Spleen (tissue), 11 donors: ENCODE results near the gene STX18. TPM values are rescaled to one million over a fixed set of nuclear protein-coding genes. Genes with fewer than 3 reads are reported as not detected.

ENCODE experiments used
- DNase-seq: peaks from one replicate; pipeline ENCODE4 v3.0.0-alpha.2; 2020
- H3K27ac ChIP-seq, 8 donors: fragments of 200-600 bp; sonication (generic) in 7 of 8; 1 replicate in 4 of 8; 2 replicates in 4 of 8; pipeline versions ENCODE4 v1.5.0 to v1.8.0; 2016 to 2021; ENCODE audit warnings: inconsistent platforms in 4 of 8, mild to moderate bottlenecking in 4 of 8, moderate library complexity in 1 of 8
- H3K27me3 ChIP-seq, 7 donors: fragments of 200-600 bp; sonication (generic) in 6 of 7; replicated peaks in 1 of 7; 1 replicate in 4 of 7; 2 replicates in 3 of 7; pipeline versions ENCODE4 v1.5.0 to v1.8.0; 2016 to 2021; ENCODE audit warnings: inconsistent platforms in 3 of 7, mild to moderate bottlenecking in 1 of 7
- H3K36me3 ChIP-seq, 6 donors: fragments of 200-600 bp; sonication (generic) in 5 of 6; 1 replicate in 4 of 6; 2 replicates in 2 of 6; pipeline versions ENCODE4 v1.5.0 to v1.8.0; 2016 to 2021; ENCODE audit warnings: inconsistent platforms in 2 of 6
- H3K4me1 ChIP-seq, 6 donors: fragments of 200-600 bp; sonication (generic) in 5 of 6; 1 replicate in 3 of 6; 2 replicates in 3 of 6; pipeline versions ENCODE4 v1.5.0 to v1.8.0; 2016 to 2021; ENCODE audit warnings: inconsistent platforms in 3 of 6
- H3K4me3 ChIP-seq, 8 donors: fragments of 200-600 bp; sonication (generic) in 7 of 8; 1 replicate in 4 of 8; 2 replicates in 4 of 8; pipeline versions ENCODE4 v1.5.0 to v1.8.0; 2016 to 2021; ENCODE audit warnings: inconsistent platforms in 4 of 8, mild to moderate bottlenecking in 4 of 8, moderate library complexity in 2 of 8
- H3K9me3 ChIP-seq, 8 donors: fragments of 200-600 bp; sonication (generic) in 7 of 8; 1 replicate in 4 of 8; 2 replicates in 4 of 8; pipeline versions ENCODE4 v1.5.0 to v1.8.0; 2016 to 2021; ENCODE audit warnings: inconsistent platforms in 4 of 8
- POLR2A ChIP-seq, 3 donors: fragments of 450-650 bp; IDR thresholded peaks; one replicate each; pipeline ENCODE4 v1.5.1; 2017; ENCODE audit warnings: antibody characterized with exemption in 3 of 3, mild to moderate bottlenecking in 1 of 3
- POLR2AphosphoS5 ChIP-seq, 3 donors: sonication (generic); formaldehyde crosslinking; IDR thresholded peaks; one replicate each; pipeline ENCODE4 v1.5.1; 2017; ENCODE audit warnings: antibody characterized with exemption in 3 of 3
- WGBS, 5 donors: extraction: QIAGEN DNeasy Blood & Tissue Kit in 3 of 5; methylation state at CpG; one replicate each; pipeline versions ENCODE4 v1.1.5 to v1.1.7; 2013 to 2018; 5-methylcytosine and 5-hydroxymethylcytosine counted together
- intact Hi-C: fragments of 100-400 bp; cut with DNase I; formaldehyde crosslinking; loops from one replicate; pipeline ENCODE4 v1.15.0; 2023; ENCODE audit warnings: low total_unique reads
- polyA plus RNA-seq, 3 donors: library from polyadenylated mRNA; stranded (reverse); fragments of 200-250 nt; gene quantifications; one replicate each; pipeline ENCODE4 v1.2.1, GENCODE V29; 2013
- total RNA-seq, 7 donors: library from RNA; depleted of rRNA in 3 of 7; stranded (reverse); fragments of >200 nt in 3 of 7; fragmentation: NEBNext Ultra II Directional in 4 of 7; extraction: Animal tissue kit (Norgen Biotek cat#: 25700) in 4 of 7; gene quantifications; one replicate each; pipeline versions ENCODE4 v1.1.0 to v1.2.1, GENCODE V29; 2016 to 2021
- TF ChIP-seq, protein P1 (sequence below), 11 experiments: fragments of 200-600 bp in 7 of 11; fragments of 450-650 bp in 4 of 11; sonication (generic) in 4 of 11; IDR thresholded peaks in 8 of 11; conservative IDR thresholded peaks in 3 of 11; 1 replicate in 7 of 11; 2 replicates in 4 of 11; pipeline versions ENCODE4 v1.4.0 to v1.8.0; 2016 to 2021; ENCODE audit warnings: antibody characterized with exemption in 11 of 11, inconsistent platforms in 4 of 11, mild to moderate bottlenecking in 1 of 11
- donor health status: healthy with polysubstance abuse.
- donor health status: DM: no; HTN: no; CAD: no; lungs with moderate emphysema.
- donor health status: DM: no; HTN: no; CAD: no.
- donor health status: Bipolar disorder and iron deficiency.
- donor health status: healthy.
- donor health status: DM: no; HTN: no; CAD: no.
- donor health status: DM: yes; HTN: yes; CAD: no.

The STX18 gene
- total and polyA plus RNA-seq, 10 donors, result 19.0 to 45.8 (median 29.8) TPM

DNA sequence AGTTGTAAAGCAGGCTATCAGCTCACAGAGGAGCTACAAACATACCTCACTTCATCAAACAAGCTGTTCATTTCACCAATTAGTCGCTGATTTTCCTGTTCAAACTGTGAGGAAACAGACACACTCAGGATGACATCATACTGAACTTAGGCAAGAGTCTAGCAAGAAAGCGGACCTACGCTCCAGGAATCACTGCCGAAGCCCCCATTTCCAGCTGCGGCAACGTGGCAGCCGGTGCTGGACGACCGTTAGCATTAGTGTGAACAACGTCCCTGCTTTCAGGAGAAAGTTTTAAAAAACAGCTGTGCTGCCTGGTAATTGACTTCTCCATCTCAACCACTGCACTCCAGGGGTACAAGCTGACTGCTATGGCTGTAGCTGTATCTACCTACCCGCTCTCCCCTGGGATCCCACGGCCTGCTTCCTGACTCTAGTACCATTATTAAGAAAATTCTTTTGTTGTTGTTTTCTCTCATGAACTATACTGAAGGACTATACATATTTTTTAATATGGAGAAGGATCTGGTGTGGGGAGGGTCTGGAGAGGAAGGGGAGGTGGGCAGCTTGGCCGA lies 116.6 kb downstream of the STX18 start:
- Histone ChIP-seq H3K4me1 (peaks cover 0 to 10% (median 0%) of the 10 kb centered on the region in 6 donors), H3K27me3 (no peaks in the 10 kb centered on the region), H3K27ac (no peak overlapping the region), H3K4me3 (no peak overlapping the region), H3K9me3 (no peaks in the 10 kb centered on the region), H3K36me3 (peaks cover 0 to 100% (median 53%) of the 10 kb centered on the region in 6 donors)
- no peak for DNase-seq
- 85 to 95% (median 89%) methylated on average over 13 of the region's 13 CpGs for WGBS, 5 donors
- intact Hi-C loops, result no loop called here
- TF ChIP-seq POLR2A (IDR thresholded peaks at IDR 0.05), result no peak
- TF ChIP-seq, protein P1, sequence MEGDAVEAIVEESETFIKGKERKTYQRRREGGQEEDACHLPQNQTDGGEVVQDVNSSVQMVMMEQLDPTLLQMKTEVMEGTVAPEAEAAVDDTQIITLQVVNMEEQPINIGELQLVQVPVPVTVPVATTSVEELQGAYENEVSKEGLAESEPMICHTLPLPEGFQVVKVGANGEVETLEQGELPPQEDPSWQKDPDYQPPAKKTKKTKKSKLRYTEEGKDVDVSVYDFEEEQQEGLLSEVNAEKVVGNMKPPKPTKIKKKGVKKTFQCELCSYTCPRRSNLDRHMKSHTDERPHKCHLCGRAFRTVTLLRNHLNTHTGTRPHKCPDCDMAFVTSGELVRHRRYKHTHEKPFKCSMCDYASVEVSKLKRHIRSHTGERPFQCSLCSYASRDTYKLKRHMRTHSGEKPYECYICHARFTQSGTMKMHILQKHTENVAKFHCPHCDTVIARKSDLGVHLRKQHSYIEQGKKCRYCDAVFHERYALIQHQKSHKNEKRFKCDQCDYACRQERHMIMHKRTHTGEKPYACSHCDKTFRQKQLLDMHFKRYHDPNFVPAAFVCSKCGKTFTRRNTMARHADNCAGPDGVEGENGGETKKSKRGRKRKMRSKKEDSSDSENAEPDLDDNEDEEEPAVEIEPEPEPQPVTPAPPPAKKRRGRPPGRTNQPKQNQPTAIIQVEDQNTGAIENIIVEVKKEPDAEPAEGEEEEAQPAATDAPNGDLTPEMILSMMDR (IDR thresholded peaks at IDR 0.05 in 8 of 11, conservative IDR thresholded peaks at IDR 0.05 in 3 of 11), result no peak

DNA sequence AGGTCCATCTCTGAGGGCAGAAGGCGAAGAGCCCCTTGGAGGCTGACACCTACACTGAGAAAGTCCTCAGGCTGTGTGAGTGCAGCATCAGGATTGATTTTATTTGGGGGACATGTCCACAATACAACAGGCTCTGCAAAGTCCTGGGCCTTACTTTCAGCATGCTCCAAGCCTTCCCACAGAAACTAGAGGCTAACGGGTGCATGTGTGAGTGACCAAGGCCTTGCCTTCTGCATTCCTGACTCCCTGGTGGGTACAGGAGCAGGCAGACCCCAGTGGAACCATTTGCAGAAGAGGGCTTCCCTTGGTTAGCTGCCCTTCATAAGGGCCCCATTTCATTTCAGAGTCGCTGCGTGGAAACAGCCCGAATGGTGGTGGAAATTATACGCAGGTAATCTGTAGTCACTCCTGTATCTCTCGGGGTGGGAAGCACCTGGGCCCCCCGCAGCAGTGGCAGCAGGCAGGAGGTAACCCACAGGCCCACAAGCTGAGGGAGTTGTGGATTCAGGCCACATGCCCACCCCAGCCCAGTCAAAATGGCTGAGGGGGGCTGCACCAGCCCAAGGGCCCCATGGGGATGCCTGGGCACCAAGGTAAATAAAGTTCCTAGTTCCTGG lies 117.2 kb downstream of the STX18 start:
- no peak overlapping the region for H3K27ac ChIP-seq
- H3K4me3 ChIP-seq, result no peak overlapping the region
- no peak for DNase-seq
- H3K27me3 ChIP-seq, result no peaks in the 10 kb centered on the region
- TF ChIP-seq POLR2AphosphoS5 (IDR thresholded peaks at IDR 0.05), result no peak
- TF ChIP-seq, protein P1 (IDR thresholded peaks at IDR 0.05 in 8 of 11, conservative IDR thresholded peaks at IDR 0.05 in 3 of 11), result no peak
- no peak for TF ChIP-seq POLR2A (IDR thresholded peaks at IDR 0.05)
- H3K9me3 ChIP-seq, result no peaks in the 10 kb centered on the region
- intact Hi-C loops, result no loop called here
- peaks cover 2 to 100% (median 57%) of the 10 kb centered on the region in 6 donors for H3K36me3 ChIP-seq
- peaks cover 0 to 10% (median 0%) of the 10 kb centered on the region in 6 donors for H3K4me1 ChIP-seq
- WGBS, 5 donors, result 89 to 99% (median 92%) methylated on average over 8 of the region's 8 CpGs

DNA sequence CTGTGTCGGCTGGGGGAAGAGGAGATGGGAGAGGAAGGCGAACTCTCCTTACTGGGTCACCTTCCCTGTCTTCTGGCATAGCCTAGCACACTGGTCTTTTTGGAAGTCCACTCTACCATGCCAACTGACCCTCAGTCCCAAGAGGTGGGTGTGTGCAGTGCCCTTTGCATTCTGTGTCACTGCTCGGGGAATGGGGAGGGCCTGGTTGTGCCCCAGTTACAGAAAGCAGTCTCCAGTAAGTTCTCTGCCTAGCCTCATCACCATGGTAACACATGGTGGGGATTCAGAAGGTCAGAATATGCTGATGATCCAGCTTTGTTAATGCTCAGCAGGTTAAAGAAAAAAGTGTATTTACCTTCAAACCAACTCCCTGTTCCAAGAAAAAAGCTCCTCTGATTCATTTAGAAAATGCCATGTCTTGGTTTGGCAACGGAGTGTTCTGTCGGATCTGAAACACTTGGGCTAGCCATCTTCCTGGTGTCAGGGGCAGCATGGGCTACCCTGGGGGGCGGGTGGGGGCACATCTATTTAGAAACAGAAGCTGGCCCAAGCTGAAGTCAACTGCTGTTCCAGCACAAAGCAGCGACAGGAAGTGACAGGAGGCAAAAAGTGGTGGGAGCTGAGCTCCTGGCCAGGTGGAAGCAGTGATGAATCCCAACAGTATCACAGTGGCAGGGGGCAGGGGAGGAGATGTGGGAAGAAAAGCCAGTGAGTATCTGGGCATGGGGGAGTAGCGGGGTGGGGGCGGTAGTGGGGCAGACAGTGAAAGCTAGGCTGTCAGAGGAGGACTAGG lies 117.9 kb downstream of the STX18 start:
- Histone ChIP-seq H3K4me1 (peaks cover 0 to 16% (median 0%) of the 10 kb centered on the region in 6 donors), H3K36me3 (peaks cover 3 to 100% (median 62%) of the 10 kb centered on the region in 6 donors), H3K9me3 (no peaks in the 10 kb centered on the region), H3K27ac (no peak overlapping the region), H3K4me3 (no peak overlapping the region), H3K27me3 (no peaks in the 10 kb centered on the region)
- intact Hi-C loops, result no loop called here
- no peak for TF ChIP-seq POLR2A (IDR thresholded peaks at IDR 0.05)
- TF ChIP-seq POLR2AphosphoS5 (IDR thresholded peaks at IDR 0.05), result no peak
- TF ChIP-seq, protein P1 (IDR thresholded peaks at IDR 0.05 in 8 of 11, conservative IDR thresholded peaks at IDR 0.05 in 3 of 11), result no peak
- DNase-seq, result no peak
- WGBS, 5 donors, result 88 to 93% (median 92%) methylated on average over 9 of the region's 9 CpGs
